Femur (tissue), 1 donor: ENCODE data around the gene OPRL1.
"Not testable (repeated sequence)": the region's sequence is repeated elsewhere in the genome, so short reads cannot be mapped to it uniquely, and the experiment has no call there.

Source experiments
- DNase-seq: peaks from one replicate; pipeline ENCODE4 v3.0.0-alpha.2; 2017

Gene OPRL1

DNA sequence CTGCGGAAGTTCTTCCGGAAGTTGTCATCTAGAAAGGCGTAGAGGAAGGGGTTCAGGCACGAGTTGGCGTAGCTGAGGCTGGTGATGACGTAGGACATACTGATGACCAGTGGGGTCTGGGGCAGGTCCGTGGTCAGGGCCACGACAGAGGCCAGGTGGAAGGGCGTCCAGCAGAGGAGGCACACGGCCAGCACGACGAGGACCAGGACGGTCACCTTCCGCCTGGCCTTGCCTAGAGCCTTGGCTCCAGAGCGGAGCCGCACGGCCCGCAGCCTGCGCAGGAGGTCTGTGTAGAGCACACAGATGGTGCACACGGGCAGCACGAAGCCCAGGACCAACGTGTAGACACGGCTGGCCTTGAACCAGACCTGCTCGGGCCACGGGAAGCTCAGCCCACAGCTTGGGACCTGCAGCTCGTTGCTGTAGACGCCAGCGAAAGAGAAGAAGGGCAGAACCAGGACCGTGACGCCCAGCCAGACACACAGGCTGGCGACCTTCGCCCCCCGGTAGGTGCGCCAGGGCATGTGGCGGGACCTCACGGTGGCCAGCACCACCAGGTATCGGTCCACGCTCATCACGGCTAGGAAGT lies 26.1 kb downstream of the OPRL1 start:
- no peak for DNase-seq

DNA sequence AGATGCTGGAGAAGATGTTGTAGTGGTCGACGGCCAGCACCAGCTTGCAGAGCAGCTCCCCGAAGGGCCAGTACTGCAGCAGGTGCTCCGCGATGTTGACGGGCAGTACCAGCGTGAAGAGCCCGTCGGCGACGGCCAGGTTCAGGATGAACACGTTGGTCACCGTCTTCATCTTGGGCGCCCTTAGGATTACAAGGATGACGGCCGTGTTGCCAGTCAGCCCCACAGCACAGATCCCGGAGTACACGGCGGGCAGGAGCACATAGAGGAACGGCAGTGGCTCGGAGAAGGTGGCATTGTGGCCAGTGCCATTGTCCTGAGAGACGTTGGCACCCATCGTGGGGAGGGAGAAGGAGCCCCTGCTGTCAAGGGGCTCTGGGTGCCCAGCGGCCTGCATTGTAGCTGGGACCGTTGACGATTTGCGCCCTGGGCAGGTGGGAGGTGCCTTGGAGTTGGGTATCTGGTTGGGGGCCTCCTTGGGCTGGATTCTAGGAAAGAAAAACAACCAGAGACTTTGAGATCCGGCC lies 26.6 kb downstream of the OPRL1 start:
- DNase-seq = no peak

DNA sequence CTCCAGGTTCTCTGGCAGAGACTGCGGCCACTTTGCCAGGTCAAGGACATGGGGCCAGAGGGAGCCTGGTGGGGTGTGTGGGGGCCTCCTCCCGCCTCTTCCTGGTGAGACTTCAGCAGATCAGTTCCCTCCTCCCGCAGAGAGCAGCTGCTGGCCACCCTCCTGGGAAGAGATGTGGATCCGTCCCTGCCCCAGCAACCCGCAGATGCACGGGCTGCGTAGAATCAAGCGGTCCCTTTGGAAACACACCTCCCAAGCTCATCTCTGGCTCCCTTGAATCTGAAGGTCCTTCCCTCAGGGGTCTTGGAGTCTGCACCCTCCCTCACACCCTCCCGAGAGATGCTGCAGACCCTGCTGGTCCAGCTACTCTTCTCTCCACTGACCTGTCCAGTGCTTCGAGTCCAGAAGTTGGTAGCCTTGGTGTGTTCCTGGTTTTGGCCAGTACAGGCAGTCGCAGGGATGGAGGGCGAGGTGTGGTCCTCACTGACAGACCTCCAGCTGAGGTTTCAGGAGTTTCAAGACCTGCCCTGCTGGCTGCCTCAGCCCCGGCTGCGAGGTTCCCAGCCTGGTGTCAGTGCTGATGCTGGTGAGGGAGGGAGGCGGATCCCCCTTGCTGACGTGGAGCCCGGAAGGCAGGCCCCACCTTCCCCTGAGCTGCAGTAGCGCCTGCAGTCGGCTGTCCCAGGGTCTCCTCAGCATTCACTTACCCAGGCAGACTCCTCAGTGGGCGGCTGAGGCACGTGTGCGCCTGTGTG lies 27.3 kb downstream of the OPRL1 start, which contains the start of gene NPBWR2:
Gene NPBWR2, minus strand, starts transcription at position 585 of the 755 bp plus-strand sequence. CDS start 734 bp downstream, outside the sequence.
- DNase-seq = no peak

DNA sequence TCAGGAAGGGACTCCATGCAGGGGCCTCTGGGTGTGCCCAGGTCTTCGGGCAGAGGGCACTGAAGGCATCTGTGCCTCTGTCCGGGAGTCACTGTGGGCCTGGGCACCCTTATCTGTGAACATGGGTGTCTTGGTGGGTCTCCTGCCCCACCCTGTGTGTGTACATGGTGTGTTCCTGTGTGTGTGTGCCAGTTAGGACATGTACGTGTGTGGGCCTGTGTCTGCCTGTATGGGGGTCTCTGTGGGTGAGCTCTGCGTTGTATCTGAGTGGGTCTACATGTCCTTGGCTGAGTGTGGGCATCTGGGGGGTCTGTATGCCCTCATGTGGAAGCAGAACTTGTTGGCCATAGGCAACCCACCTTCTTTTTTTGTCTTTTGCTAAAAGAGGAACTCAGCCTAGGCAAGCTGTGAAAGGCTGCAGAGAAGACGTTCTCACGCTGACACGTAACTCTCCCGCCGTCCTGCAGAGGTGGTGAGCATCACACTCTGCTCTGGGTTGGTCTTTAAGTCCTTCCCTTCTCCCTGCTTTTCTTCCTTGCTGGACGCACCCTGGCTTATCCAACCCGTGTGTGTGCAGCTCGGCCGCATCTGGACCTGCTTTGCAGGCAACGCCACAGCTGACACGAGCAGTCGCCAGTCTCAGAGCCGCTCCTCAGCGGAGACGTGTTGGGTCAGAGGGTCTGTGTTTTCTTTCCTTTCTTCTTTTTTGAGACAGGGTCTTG lies 28.0 kb downstream of the OPRL1 start:
- no peak for DNase-seq

GRCh38 chr20:64108731-64109681 lies 29.1 kb downstream of the OPRL1 start:
- no peak for DNase-seq

GRCh38 chr20:64109831-64110391 lies 30.0 kb downstream of the OPRL1 start:
- no peak for DNase-seq

GRCh38 chr20:64110411-64111068 lies 30.7 kb downstream of the OPRL1 start:
- no peak for DNase-seq

GRCh38 chr20:64111841-64112641 lies 32.2 kb downstream of the OPRL1 start:
- DNase-seq = peak; percentile 11

- DNase-seq = peak; percentile 14
Measured at GRCh38 chr20:64112691-64113443, 33.0 kb downstream of the OPRL1 start.

- no peak for DNase-seq
Measured at GRCh38 chr20:64113444-64113775, 33.5 kb downstream of the OPRL1 start.

- peak; percentile 14 for DNase-seq
Measured at GRCh38 chr20:64113796-64114355, 34.0 kb downstream of the OPRL1 start.

GRCh38 chr20:64114356-64114971 lies 34.6 kb downstream of the OPRL1 start:
- peak; percentile 11 for DNase-seq

- peak; percentile 3 for DNase-seq
Measured at GRCh38 chr20:64115171-64115911, 35.5 kb downstream of the OPRL1 start.

- DNase-seq = no peak
Measured at GRCh38 chr20:64116016-64116415, 36.1 kb downstream of the OPRL1 start.

- no peak for DNase-seq
Measured at GRCh38 chr20:64116541-64117431, 36.9 kb downstream of the OPRL1 start.

GRCh38 chr20:64117432-64117777 lies 37.5 kb downstream of the OPRL1 start:
- DNase-seq = not testable (repeated sequence)

DNA sequence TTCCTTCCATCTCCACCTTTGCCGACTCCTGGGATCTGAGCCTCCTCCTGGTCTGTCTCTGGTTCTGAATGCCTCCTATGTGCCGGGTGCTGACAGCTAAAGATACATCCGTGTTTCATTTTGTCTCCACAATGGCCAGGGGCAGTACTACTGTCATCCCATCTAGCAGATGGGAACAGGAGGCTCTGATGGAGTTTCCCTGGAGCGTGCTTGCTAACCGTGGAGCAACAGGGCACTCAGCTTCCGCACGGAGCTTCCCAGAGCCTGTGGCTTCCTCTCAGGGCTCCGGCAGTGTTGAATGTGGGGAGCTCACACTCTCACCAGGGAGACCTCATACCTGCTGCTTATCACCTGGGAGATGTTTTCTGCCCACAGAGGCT lies 39.4 kb downstream of the OPRL1 start:
- no peak for DNase-seq
